Astrocyte (in vitro differentiated cells and primary cell): ENCODE measurements around the gene S1PR1.

ENCODE experiments used
- CTCF ChIP-seq: IDR thresholded peaks from 2 replicates; pipeline ENCODE4 v1.5.1; 2011; ENCODE audit warnings: low read depth, mild to moderate bottlenecking, inconsistent platforms, low read length, moderate library complexity; ENCODE audit not compliant: insufficient read depth
- EZH2 ChIP-seq: IDR thresholded peaks from 2 replicates; pipeline ENCODE4 v1.6.1; 2012; ENCODE audit warnings: mild to moderate bottlenecking, low read length, inconsistent platforms; ENCODE audit not compliant: insufficient read depth

GRCh38 chr1:101262630-101263348, 26.0 kb downstream of the S1PR1 start:
- no peak for TF ChIP-seq CTCF
- TF ChIP-seq EZH2 = no peak
